HS-27A (cell line): ENCODE measurements around the gene PILRA.
"Not testable (repeated sequence)": the region's sequence is repeated elsewhere in the genome, so short reads cannot be mapped to it uniquely, and the experiment has no call there.

Experiments used
- DNase-seq: peaks from one replicate; pipeline ENCODE4 v3.0.0-alpha.2; 2012; ENCODE audit warnings: low read depth, missing footprints

Gene PILRA

GRCh38 chr7:100380196-100380595 lies 6.9 kb downstream of the PILRA start:
- DNase-seq, result no peak

DNA sequence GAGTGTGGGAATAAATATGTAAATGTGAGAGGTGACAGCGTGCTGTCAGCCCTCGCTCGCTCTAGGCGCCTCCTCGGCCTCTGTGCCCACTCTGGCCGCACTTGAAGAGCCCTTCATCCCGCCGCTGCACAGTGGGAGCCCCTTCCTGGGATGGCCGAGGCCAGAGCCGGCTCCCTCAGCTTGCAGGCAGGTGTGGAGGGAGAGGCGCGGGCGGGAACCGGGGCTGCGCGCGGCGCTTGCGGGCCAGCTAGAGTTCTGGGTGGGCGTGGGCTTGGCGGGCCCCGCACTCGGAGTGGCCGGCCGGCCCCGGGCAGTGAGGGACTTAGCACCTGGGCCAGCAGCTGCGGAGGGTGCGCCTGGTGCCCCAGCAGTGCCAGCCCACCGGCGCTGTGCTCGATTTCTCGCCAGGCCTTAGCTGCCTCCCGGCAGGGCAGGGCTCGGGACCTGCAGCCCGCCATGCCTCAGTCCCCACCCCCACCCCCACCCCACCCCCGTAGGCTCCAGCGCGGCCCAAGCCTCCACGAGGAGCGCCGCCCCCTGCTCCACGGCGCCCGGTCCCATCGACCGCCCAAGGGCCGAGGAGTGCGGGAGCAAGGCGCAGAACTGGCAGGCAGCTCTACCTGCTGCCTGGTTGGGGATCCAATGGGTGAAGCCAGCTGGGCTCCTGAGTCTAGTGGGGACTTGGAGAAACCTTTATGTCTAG lies 8.4 kb downstream of the PILRA start:
- DNase-seq, result not testable (repeated sequence)

GRCh38 chr7:100382234-100382853 lies 9.1 kb downstream of the PILRA start:
- not testable (repeated sequence) for DNase-seq

DNA sequence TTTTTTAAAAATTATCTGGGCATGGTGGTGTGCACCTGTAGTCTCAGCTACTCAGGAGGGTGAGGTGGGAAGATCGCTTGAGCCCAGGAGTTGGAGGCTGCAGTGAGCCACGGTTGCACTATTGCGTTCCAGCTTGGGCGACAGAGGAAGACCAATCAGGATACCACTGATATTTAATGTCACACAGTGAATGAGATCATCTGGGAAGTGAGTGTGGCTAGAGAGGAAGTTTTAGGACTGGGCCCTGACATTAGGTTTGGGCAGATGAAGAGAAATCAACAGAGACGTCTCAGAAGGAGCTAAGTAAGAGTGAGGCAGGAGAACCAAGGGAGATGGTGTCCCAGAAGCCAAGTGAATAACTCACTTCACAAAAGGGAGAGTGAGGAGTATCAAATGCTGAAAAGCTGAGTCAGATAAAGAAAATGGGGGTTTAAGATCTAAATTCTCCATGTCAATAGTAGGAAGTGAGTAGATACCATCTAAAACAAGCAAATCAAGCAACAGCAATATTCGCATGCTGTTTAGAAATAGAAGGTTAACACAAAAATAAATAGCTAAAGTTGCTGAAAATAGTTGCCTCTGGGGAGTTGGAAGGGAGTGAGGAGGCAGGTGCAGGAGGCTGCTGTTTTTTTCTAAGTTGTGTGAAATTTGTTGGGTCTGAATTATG lies 11.5 kb downstream of the PILRA start:
- DNase-seq, result no peak

DNA sequence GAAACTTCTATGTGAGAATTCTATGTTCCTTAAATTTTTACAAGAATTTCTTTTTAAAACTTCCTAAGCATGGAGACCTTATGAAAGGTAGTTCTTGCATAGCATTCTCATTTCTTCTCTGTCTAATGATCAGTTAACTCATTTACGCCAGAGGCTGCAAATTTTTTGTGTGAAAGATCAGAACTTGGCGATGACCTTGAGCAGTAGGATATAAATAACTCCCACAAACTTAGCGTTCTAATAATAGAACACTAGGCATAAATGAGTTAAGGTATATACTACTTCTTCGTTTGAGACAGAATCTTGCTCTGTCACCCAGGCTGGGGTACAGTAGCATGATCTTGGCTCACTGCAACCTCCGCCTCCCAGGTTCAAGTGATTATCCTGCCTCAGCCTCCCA lies 13.7 kb downstream of the PILRA start:
- DNase-seq, result no peak

DNA sequence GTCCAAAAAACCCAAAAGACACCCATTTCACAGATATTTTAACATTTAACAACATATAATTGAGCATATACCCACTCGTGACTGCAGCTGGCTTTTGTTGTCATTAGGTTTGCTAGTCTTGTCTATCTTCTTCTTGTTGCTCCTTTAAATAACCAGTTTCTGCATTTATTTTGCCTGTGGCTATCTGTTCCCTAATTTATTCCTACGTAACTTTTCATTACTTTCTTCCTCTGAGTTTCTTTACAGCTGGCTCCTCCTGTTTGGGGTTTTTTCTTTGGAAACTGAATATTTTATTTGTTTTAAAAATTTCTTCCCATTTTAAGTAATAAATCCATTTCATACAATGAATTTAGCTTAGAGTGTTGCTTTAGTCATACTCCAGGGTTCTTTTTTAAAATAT lies 14.4 kb downstream of the PILRA start:
- no peak for DNase-seq

GRCh38 chr7:100389437-100390088 lies 16.3 kb downstream of the PILRA start:
- DNase-seq, result no peak

DNA sequence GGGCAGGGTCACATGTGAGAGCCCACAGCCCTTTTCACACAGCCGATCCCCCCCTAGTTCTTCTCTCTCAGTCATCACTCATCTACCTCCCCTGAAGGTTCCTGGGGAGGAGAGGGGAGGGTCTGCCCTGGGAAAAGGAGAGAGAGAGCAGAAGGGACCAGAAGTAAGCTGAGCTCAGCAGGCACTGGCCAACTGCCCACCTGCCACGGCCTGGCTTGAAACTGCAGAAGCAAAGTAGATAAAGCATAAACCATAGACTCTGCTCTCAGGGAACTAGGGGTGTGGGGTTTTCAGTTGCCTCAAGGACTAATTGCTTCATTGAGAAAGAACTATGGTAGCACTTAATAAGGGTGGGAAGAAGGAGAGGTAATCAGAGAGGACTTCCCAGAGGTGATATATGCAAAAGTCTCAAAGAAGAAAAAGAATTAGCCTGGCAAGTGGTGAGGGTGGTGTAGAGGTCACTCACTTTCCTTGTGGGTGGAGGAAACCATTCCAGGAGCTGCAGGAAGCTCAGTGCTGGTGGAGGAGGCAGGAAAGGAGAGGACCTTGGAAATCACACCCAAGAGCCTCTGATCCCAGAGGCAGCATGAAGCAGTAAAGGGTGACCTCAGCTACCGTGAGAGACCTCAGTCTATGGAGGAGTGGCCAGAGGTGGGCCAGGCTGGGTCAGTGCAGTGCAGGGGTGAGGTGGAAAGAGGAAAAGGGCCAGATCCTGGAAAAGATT lies 17.2 kb downstream of the PILRA start:
- DNase-seq, result no peak

- DNase-seq, result no peak
Observed at GRCh38 chr7:100393233-100393905, 20.1 kb downstream of the PILRA start.

- no peak for DNase-seq
Observed at GRCh38 chr7:100394077-100394476, 20.8 kb downstream of the PILRA start.

- no peak for DNase-seq
Observed at GRCh38 chr7:100396421-100396982, 23.2 kb downstream of the PILRA start.

- no peak for DNase-seq
Observed at GRCh38 chr7:100397315-100398081, 24.2 kb downstream of the PILRA start.

DNA sequence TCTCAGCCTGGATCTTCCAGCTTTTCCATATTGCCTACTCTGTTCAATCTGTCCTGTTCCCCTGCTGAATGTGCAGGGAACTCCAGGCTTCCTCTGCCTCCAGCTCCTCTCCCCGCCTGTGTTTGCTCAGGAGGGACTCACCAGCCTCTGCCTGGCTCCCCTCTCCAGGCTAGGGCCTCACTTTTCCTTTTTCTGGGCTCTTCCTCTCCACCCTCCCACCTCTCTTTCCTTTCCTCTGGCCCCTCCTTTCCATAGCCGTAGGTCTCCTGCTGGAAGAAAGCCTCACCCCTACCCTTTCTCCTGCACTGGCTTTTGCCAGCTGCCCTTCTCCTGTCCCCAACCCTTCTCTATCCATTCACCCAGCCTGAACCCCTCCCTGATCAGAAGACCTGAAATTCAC lies 25.0 kb downstream of the PILRA start:
- DNase-seq, result no peak

- DNase-seq, result no peak
Observed at GRCh38 chr7:100400041-100400440, 26.8 kb downstream of the PILRA start.

GRCh38 chr7:100400656-100401055 lies 27.4 kb downstream of the PILRA start:
- no peak for DNase-seq

GRCh38 chr7:100401811-100402210 lies 28.5 kb downstream of the PILRA start:
- no peak for DNase-seq

DNA sequence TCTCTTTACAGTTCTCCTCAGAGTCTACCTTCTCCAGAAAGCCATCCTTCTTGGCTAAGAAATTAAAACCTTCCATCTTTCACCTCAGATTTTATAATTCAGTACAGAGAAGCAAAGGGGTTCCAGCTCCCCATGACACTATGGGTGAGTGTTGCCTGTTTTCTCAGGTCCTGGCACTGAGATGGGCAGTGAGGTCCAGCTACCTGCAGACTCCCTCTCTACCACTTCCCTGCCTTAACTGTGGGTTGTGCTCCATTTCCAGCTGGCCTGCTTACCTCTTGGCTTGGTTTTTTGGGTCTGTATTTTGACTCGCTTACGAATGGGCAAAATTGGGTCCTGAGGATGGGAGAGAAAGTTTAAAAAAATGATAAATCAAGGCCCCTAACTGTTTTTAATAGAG lies 29.0 kb downstream of the PILRA start:
- no peak for DNase-seq

- DNase-seq, result no peak
Observed at GRCh38 chr7:100406767-100407166, 33.5 kb downstream of the PILRA start.

- DNase-seq, result peak; percentile 23
Observed at GRCh38 chr7:100407285-100408180, 34.2 kb downstream of the PILRA start.
